HG03457 (cell line): Measurements from ENCODE around the gene KCNJ6.
A peak's percentile ranks its signal among the peaks of the same experiment; 100 is the strongest.
"Not testable (repeated sequence)": the region's sequence is repeated elsewhere in the genome, so short reads cannot be mapped to it uniquely, and the experiment has no call there.

ENCODE experiments used
- ATAC-seq: cut with Tn5 transposase; IDR thresholded peaks from one replicate; pipeline ENCODE4 v1.9.1; 2021; ENCODE audit warnings: moderate number of reproducible peaks; ENCODE audit not compliant: unreplicated experiment

The KCNJ6 gene

DNA sequence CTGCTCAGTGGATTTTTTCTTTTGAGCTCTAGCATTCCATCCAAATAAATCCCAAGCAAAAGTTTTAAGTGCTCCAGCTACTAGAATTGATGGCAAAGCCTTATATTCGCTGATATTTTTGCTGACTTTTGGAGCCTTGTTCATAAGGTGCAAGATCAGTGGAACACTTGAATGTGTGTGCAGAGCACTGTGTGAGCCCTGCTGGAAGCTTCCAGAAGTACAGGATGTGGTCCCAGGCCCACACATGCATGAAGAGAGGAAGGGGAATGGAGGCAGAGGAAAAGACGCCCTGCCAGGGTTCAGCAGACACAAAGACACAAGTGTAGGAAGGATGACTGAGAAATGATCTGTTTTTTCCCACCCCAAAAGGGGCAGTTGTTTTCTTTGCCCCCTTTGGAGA lies 169.4 kb downstream of the KCNJ6 start:
- ATAC-seq, result no peak

DNA sequence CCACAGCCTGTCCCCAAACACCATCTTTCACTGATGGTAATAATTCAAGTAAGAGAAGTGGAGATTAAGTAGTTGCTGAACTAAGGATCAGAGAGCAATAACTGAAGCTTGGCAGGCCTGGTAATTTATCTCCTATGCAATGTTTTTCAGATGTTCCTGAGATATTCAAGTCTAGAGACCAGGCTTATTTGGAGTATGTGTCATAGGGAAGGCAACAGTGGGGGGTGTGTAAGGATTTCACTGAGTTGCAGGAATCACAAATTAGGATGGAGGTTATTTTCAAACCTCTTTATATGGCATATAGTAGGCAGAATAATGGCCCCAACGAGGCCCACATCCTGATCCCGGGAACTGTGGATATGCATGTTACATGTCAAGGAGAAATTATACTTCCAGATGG lies 171.7 kb downstream of the KCNJ6 start:
- ATAC-seq, result no peak

GRCh38 chr21:37742532-37742931 lies 173.7 kb downstream of the KCNJ6 start:
- no peak for ATAC-seq

DNA sequence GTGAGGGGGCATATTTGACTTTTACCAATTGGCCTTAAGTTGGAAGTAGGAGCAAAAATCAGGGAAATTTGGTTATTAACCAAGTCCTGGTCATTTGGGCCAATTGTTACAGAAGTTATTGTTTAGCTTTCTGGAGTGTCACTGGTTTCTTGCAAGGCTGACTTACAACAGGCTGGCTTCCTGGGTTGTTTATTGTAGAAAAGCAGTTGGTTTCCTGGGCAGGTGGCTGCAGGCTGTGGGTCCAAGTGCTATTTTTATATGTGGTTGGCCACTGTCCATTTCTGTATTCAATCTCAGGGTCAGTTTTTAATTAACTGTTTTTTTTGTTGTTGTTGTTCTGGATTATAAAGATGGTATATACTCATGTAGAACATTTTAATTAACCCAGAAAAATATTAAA lies 174.1 kb downstream of the KCNJ6 start:
- ATAC-seq, result no peak

- no peak for ATAC-seq
These were observed 178.3 kb downstream of the KCNJ6 start for GRCh38 chr21:37737996-37738395.

- no peak for ATAC-seq
These were observed 178.8 kb downstream of the KCNJ6 start for GRCh38 chr21:37737507-37737906.

DNA sequence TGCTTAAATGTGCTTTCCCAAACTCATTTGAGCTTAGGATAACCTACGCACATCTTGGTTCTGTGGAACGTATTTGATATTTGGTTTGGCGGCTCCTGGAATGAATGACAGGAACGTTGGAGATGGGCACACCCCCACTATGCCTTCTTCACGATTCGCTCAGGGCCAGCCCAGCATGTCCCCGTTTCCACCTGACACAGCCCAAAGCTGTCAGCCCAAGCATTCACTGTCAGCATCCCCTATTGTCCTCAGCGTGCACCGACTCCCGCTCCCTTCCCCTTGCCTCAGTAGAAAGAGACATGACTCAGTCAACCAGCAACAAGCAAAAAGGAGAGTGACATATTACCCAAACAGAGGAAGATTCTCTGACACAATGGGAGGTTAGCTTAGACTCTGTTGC lies 181.4 kb downstream of the KCNJ6 start:
- ATAC-seq, result no peak

DNA sequence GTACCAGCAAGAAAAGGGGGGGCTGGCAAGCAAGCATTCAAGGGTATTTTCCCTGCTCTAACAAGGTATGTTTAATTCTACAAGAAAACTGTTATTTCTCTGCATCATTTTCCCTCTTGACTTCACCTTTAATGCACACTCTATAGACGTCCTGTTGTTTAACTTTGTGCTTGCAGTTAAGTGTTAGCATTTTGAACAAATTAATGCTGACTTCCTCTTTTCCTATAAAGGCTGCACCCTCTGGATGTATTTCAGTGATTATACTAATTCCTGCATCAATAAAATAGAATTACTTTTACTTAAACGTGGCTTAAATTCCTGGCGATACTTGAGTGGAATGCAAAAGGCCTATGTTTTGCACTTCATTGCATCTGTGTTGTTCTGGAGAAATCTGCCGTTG lies 183.3 kb downstream of the KCNJ6 start:
- no peak for ATAC-seq

DNA sequence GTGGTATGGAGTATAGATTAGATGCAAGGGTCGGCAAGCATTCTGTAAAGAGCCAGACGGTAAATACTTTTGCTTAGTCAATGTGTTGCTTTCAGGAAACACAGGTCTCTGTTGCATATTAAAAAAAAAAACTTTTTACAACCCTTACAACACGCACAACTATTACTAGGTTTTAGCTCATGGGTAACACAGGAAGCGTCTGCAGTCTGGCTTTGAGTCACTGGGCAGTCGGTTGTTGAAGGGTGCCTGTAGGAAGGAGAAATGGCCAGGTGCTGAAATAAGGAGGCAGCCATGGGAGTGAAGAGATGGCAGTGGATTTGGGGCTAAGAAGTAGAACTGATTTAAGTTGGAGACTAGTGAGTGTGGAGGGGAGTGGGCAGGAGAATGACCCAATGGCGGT lies 192.1 kb downstream of the KCNJ6 start:
- ATAC-seq, result no peak

- ATAC-seq, result no peak
These were observed 198.7 kb downstream of the KCNJ6 start for GRCh38 chr21:37717534-37717933.

DNA sequence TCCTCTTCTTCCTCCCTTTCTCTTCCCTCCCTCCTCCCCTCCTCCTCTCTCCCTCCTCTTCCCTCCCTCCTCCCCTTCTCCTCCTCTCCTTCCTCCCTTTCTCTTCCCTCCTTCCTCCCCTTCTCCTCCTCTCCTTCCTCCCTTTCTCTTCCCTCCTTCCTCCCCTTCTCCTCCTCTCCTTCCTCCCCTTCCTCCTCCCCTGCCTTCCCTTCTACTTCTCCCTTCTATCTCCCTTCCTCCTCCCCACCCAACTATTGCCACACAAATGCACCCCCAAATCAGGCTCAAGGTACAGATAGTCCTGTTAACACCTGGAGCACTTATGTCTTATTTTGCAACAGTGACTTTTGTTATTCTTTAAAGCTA lies 203.7 kb downstream of the KCNJ6 start:
- ATAC-seq, result not testable (repeated sequence)

- ATAC-seq, result peak; percentile 84
These were observed 204.3 kb downstream of the KCNJ6 start for GRCh38 chr21:37711836-37712568.

DNA sequence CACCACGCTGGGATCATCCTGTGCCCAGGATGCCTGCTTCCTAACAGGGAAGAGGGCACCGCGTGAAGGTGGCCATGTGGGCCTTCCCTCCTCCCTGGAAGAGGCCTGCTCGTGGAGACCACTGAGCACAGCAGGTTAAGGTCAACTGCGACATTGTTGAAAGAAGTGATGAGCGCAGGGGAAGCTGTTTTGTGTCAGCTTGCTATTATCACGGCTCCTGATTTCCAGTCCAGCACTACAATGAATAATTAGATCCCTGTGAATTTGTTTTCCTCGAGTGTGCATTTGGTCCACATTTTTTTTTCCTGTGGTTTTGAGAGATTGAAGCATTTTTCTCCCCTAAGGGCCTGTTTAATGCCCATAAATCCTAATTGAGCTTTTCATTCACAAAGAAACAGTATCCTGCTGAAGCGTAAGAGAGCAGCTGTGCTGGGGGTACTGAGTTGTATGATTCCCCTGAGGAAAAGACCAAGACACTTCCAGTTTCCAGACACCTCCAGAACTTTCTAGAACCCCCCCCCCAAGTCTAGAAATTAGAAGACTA lies 204.9 kb downstream of the KCNJ6 start:
- ATAC-seq, result no peak

- ATAC-seq, result no peak
These were observed 205.5 kb downstream of the KCNJ6 start for GRCh38 chr21:37710546-37711285.

GRCh38 chr21:37704751-37705150 lies 211.5 kb downstream of the KCNJ6 start:
- ATAC-seq, result no peak

DNA sequence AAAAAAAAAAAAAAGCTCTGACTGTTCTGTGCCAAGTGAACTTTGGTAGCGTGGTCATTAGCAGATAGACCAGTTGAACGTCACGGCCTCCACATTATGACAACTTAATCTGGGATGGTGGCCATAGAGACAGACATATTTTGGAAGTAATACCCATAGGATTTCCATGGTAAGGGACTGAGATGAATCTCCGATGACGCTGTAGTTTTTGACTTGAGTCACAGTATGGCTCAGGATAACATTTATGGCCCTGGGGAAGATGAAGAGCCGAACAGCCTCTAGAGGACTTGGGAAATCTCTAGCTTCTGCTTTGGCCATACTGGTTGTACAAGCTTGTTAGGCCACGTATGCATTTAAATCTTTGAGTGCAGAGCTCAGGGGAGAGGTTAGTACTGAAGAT lies 214.0 kb downstream of the KCNJ6 start:
- no peak for ATAC-seq

DNA sequence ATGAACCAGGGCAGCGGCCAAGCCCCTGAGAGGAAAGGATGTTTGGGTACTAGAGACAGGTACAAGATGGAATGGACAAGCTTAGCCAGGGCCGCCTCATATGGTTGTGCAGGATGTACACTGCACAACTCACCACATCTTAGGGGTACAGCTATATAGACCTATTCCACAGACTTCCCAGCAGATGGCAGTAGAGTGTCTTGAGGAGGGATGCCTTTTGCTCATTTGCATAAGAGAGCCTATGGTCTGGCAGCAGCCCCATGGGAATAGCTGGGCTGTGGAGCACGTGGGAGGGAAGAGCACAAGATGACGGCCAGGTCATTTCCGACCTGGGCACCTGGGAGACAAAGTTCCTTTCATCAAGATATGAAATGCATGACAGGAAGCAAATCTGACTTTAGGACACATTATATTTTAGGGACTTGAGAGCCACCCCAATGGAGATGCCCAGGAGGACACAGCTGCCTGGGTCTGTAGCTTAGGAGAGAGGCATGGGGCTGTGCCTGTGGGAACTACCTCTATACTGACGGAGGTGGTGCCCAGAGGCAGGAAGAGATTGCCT lies 215.5 kb downstream of the KCNJ6 start:
- peak; percentile 88 for ATAC-seq

GRCh38 chr21:37699024-37699775 lies 217.1 kb downstream of the KCNJ6 start:
- ATAC-seq, result no peak

GRCh38 chr21:37696936-37697335 lies 219.3 kb downstream of the KCNJ6 start:
- ATAC-seq, result no peak

- no peak for ATAC-seq
These were observed 221.1 kb downstream of the KCNJ6 start for GRCh38 chr21:37695111-37695510.

DNA sequence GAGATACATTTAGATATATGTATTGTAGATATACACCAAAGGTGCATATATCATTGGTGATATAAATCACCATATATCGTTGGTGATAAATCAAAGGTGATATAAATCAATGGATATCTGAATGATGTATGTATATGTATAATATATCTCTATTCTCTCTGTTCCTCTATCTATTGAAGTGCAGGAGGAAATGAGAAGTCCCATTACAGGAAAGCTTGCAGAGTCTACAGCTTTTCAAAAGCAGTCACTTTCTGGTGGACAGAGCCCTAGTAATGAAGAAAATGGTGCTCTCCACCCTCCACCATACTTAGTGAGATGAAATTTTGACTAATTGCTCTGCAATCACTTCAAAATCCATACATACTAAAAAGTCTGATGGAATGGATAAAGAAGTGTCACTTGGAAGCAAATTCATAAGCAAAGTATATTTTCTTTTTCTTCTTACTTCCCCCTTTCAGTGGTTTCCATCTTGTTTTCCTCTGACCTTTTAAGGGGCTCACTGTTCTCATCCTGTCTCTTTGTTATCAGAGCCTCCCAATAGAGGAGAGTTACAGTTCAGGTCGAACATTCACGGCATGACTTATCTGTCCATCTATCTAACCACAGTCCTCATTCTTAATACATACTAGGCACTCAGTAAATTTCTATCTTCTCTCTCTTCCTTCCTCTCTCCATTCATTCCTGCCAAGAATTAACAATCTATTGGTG lies 227.2 kb downstream of the KCNJ6 start:
- ATAC-seq, result no peak
